IPS-18a (cell line): Measurements from ENCODE around the gene CAMTA2.

ENCODE experiments used
- H3K27ac ChIP-seq: one replicate; pipeline ENCODE4 v1.5.1; 2013; ENCODE audit warnings: low read length
- H3K27me3 ChIP-seq: one replicate; pipeline ENCODE4 v1.6.1; 2013; ENCODE audit warnings: mild to moderate bottlenecking, low read length; ENCODE audit not compliant: control insufficient read depth, insufficient read depth
- H3K36me3 ChIP-seq: one replicate; pipeline ENCODE4 v1.6.1; 2013; ENCODE audit warnings: low read depth, low read length; ENCODE audit not compliant: control insufficient read depth
- H3K4me1 ChIP-seq: one replicate; pipeline ENCODE4 v1.6.1; 2013; ENCODE audit warnings: low read depth, low read length; ENCODE audit not compliant: control insufficient read depth
- H3K4me3 ChIP-seq: one replicate; pipeline ENCODE4 v1.5.1; 2013; ENCODE audit warnings: low read length
- H3K9ac ChIP-seq: one replicate; pipeline ENCODE4 v1.6.1; 2013; ENCODE audit warnings: mild to moderate bottlenecking, low read length, moderate library complexity
- H3K9me3 ChIP-seq: one replicate; pipeline ENCODE4 v1.6.1; 2013; ENCODE audit warnings: low read depth, low read length; ENCODE audit not compliant: control insufficient read depth

CAMTA2 gene

GRCh38 chr17:4949321-4950074 is 38.0 kb downstream of the CAMTA2 start:
- H3K4me1 ChIP-seq, result peaks cover 23% of the 10 kb centered on the region
- H3K27me3 ChIP-seq, result no peaks in the 10 kb centered on the region
- peak overlapping the region; percentile 65 for H3K27ac ChIP-seq
- peak overlapping the region; percentile 88 for H3K9ac ChIP-seq
- no peaks in the 10 kb centered on the region for H3K9me3 ChIP-seq
- H3K4me3 ChIP-seq, result peak overlapping the region; percentile 75
- peaks cover 24% of the 10 kb centered on the region for H3K36me3 ChIP-seq

- no peaks in the 10 kb centered on the region for H3K27me3 ChIP-seq
- peak overlapping the region; percentile 55 for H3K27ac ChIP-seq
- peaks cover 23% of the 10 kb centered on the region for H3K4me1 ChIP-seq
- H3K9me3 ChIP-seq, result no peaks in the 10 kb centered on the region
- peak overlapping the region; percentile 88 for H3K9ac ChIP-seq
- peak overlapping the region; percentile 75 for H3K4me3 ChIP-seq
- H3K36me3 ChIP-seq, result peaks cover 29% of the 10 kb centered on the region
Observed at GRCh38 chr17:4948931-4949320, 38.5 kb downstream of the CAMTA2 start.

GRCh38 chr17:4948166-4948930 is 39.1 kb downstream of the CAMTA2 start, which contains the start of gene PFN1:
PFN1 (minus strand) TSS chr17:4948530; CDS start chr17:4948394, 136 bp downstream.
- Histone ChIP-seq H3K27ac (peak within 1 kb of the TSS; percentile 68), H3K4me1 (peaks cover 23% of the 10 kb centered on the region), H3K9ac (peak within 1 kb of the TSS; percentile 88), H3K4me3 (peak within 1 kb of the TSS; percentile 75), H3K9me3 (no peaks in the 10 kb centered on the region), H3K27me3 (no peaks in the 10 kb centered on the region), H3K36me3 (peaks cover 33% of the 10 kb centered on the region)

- peaks cover 41% of the 10 kb centered on the region for H3K36me3 ChIP-seq
- peak overlapping the region; percentile 68 for H3K27ac ChIP-seq
- no peaks in the 10 kb centered on the region for H3K9me3 ChIP-seq
- H3K4me1 ChIP-seq, result peaks cover 23% of the 10 kb centered on the region
- peak overlapping the region; percentile 75 for H3K4me3 ChIP-seq
- H3K9ac ChIP-seq, result peak overlapping the region; percentile 88
- H3K27me3 ChIP-seq, result no peaks in the 10 kb centered on the region
Observed at GRCh38 chr17:4947411-4948165, 39.9 kb downstream of the CAMTA2 start.

- H3K9ac ChIP-seq, result peak overlapping the region; percentile 88
- H3K4me1 ChIP-seq, result peaks cover 23% of the 10 kb centered on the region
- no peaks in the 10 kb centered on the region for H3K27me3 ChIP-seq
- peaks cover 44% of the 10 kb centered on the region for H3K36me3 ChIP-seq
- H3K27ac ChIP-seq, result peak overlapping the region; percentile 69
- no peaks in the 10 kb centered on the region for H3K9me3 ChIP-seq
- peak overlapping the region; percentile 75 for H3K4me3 ChIP-seq
Observed at GRCh38 chr17:4947010-4947410, 40.5 kb downstream of the CAMTA2 start.

- peaks cover 44% of the 10 kb centered on the region for H3K36me3 ChIP-seq
- H3K27ac ChIP-seq, result peak overlapping the region; percentile 69
- H3K27me3 ChIP-seq, result no peaks in the 10 kb centered on the region
- H3K9me3 ChIP-seq, result no peaks in the 10 kb centered on the region
- peak overlapping the region; percentile 88 for H3K9ac ChIP-seq
- H3K4me3 ChIP-seq, result peak overlapping the region; percentile 75
- H3K4me1 ChIP-seq, result peaks cover 18% of the 10 kb centered on the region
Observed at GRCh38 chr17:4946312-4946976, 41.0 kb downstream of the CAMTA2 start.

- H3K9me3 ChIP-seq, result no peaks in the 10 kb centered on the region
- H3K4me3 ChIP-seq, result peak overlapping the region; percentile 75
- no peak overlapping the region for H3K9ac ChIP-seq
- peaks cover 16% of the 10 kb centered on the region for H3K4me1 ChIP-seq
- peaks cover 44% of the 10 kb centered on the region for H3K36me3 ChIP-seq
- H3K27me3 ChIP-seq, result no peaks in the 10 kb centered on the region
- H3K27ac ChIP-seq, result no peak overlapping the region
Observed at GRCh38 chr17:4945944-4946280, 41.6 kb downstream of the CAMTA2 start.

- H3K9me3 ChIP-seq, result no peaks in the 10 kb centered on the region
- peak overlapping the region; percentile 33 for H3K27ac ChIP-seq
- no peaks in the 10 kb centered on the region for H3K27me3 ChIP-seq
- H3K9ac ChIP-seq, result no peak overlapping the region
- peaks cover 44% of the 10 kb centered on the region for H3K36me3 ChIP-seq
- H3K4me1 ChIP-seq, result peaks cover 16% of the 10 kb centered on the region
- no peak overlapping the region for H3K4me3 ChIP-seq
Observed at GRCh38 chr17:4945176-4945943, 42.1 kb downstream of the CAMTA2 start.

- H3K9me3 ChIP-seq, result no peaks in the 10 kb centered on the region
- no peak overlapping the region for H3K9ac ChIP-seq
- H3K4me3 ChIP-seq, result no peak overlapping the region
- no peaks in the 10 kb centered on the region for H3K27me3 ChIP-seq
- H3K27ac ChIP-seq, result peak overlapping the region; percentile 33
- peaks cover 16% of the 10 kb centered on the region for H3K4me1 ChIP-seq
- peaks cover 44% of the 10 kb centered on the region for H3K36me3 ChIP-seq
Observed at GRCh38 chr17:4944554-4945175, 42.8 kb downstream of the CAMTA2 start.

GRCh38 chr17:4944163-4944553 is 43.3 kb downstream of the CAMTA2 start:
- Histone ChIP-seq H3K9ac (no peak overlapping the region), H3K4me3 (no peak overlapping the region), H3K36me3 (peaks cover 44% of the 10 kb centered on the region), H3K27ac (peak overlapping the region; percentile 13), H3K9me3 (no peaks in the 10 kb centered on the region), H3K27me3 (no peaks in the 10 kb centered on the region), H3K4me1 (peaks cover 16% of the 10 kb centered on the region)
